GM12878 (cell line): Measurements from ENCODE around the gene SORCS2.

Experiments
- CREB1 ChIP-seq: IDR thresholded peaks from 2 replicates; pipeline ENCODE4 v1.6.1; 2012; ENCODE audit warnings: low read depth, mild to moderate bottlenecking, inconsistent platforms
- CTCF ChIP-seq, 3 experiments: IDR thresholded peaks in 2 of 3; conservative IDR thresholded peaks in 1 of 3; 2 replicates each; pipeline ENCODE4 v1.5.1; 2011; ENCODE audit warnings: low read depth in 3 of 3, low read length in 3 of 3, mild to moderate bottlenecking in 3 of 3, control low read depth in 2 of 3, moderate library complexity in 2 of 3, inconsistent platforms in 1 of 3, mixed read lengths in 1 of 3; ENCODE audit not compliant: control insufficient read depth in 2 of 3, insufficient read depth in 1 of 3; ENCODE audit errors: extremely low read depth in 1 of 3
- NFIC ChIP-seq: IDR thresholded peaks from 2 replicates; pipeline ENCODE4 v1.6.1; 2012; ENCODE audit warnings: low read depth, mild to moderate bottlenecking, inconsistent platforms, low read length, moderate library complexity
- PBX3 ChIP-seq: IDR thresholded peaks from 2 replicates; pipeline ENCODE4 v1.6.1; 2011; ENCODE audit warnings: mild to moderate bottlenecking, low read depth, low read length, moderate library complexity; ENCODE audit not compliant: insufficient replicate concordance
- POLR2A ChIP-seq: IDR thresholded peaks from 2 replicates; pipeline ENCODE4 v1.6.1; 2011; ENCODE audit warnings: low read depth, mild to moderate bottlenecking, low read length
- POLR2AphosphoS5 ChIP-seq: IDR thresholded peaks from 2 replicates; pipeline ENCODE4 v1.6.1; 2011; ENCODE audit warnings: mild to moderate bottlenecking, low read length, inconsistent platforms

GRCh38 chr4:7424553-7425111 lies 232.3 kb downstream of the SORCS2 start:
- TF ChIP-seq POLR2AphosphoS5 (no peak), CTCF (IDR thresholded peaks at IDR 0.05 in 2 of 3, conservative IDR thresholded peaks at IDR 0.05 in 1 of 3; ENCODE audit: control insufficient read depth in 2 of 3, extremely low read depth in 1 of 3, insufficient read depth in 1 of 3, low read depth in 3 of 3, low read length in 3 of 3) (no peak), POLR2A (no peak), CREB1 (no peak), NFIC (no peak), PBX3 (no peak)
